GM23338 (cell line): ENCODE results near the gene LYRM7. TPM values are rescaled to one million over a fixed set of nuclear protein-coding genes. Genes with fewer than 3 reads are reported as not detected.

Experiments
- polyA plus RNA-seq: library from polyadenylated mRNA; unstranded; fragments of >200 nt; fragmentation: Nextera tagmentation; extraction: Ambion mirVana; gene quantifications from 2 replicates; pipeline ENCODE4 v1.2.1, GENCODE V29; 2016
- total RNA-seq: library from RNA; depleted of rRNA; stranded (reverse); fragments of >200 nt; shearing (Covaris generic); gene quantifications from 2 replicates; pipeline ENCODE4 v1.2.3, GENCODE V29; 2014; rRNA removed

The LYRM7 gene
- total and polyA plus RNA-seq, 2 experiments from 2014 or later = 11.3 to 34.8 TPM

Other genes starting within 250 kb of the LYRM7 start
- 165 and 171 TPM in 2 replicates for gene HINT1, start 5.7 kb upstream of the LYRM7 start, total RNA-seq
- gene HINT1, start 5.7 kb upstream of the LYRM7 start, polyA plus RNA-seq = 608 and 687 TPM in 2 replicates
- gene CDC42SE2, start 93.1 kb downstream of the LYRM7 start, total RNA-seq = 35.5 and 36.2 TPM in 2 replicates
- gene CDC42SE2, start 93.1 kb downstream of the LYRM7 start, polyA plus RNA-seq = 22.3 and 24.2 TPM in 2 replicates